Sigmoid colon (tissue), 4 donors: ENCODE data around the gene COX10.

Source experiments
- CTCF ChIP-seq, 4 experiments: fragments of 450-650 bp in 3 of 4; fragments of 200-600 bp in 1 of 4; IDR thresholded peaks; one replicate each; pipeline ENCODE4 v1.5.1; 2016 to 2019; ENCODE audit warnings: antibody characterized with exemption in 4 of 4, mild to moderate bottlenecking in 3 of 4, moderate library complexity in 2 of 4
- POLR2AphosphoS5 ChIP-seq, 4 donors: sonication (generic); formaldehyde crosslinking; IDR thresholded peaks; one replicate each; pipeline ENCODE4 v1.6.1; 2017; ENCODE audit warnings: antibody characterized with exemption in 4 of 4

GRCh38 chr17:14082848-14083247 is 13.5 kb downstream of the COX10 start:
- no peak for TF ChIP-seq CTCF (IDR thresholded peaks at IDR 0.05)
- no peak for TF ChIP-seq POLR2AphosphoS5 (IDR thresholded peaks at IDR 0.05)
